WI38 (cell line): ENCODE measurements around the gene CDR2.

Experiments
- H3K4me3 ChIP-seq: 2 replicates; pipeline ENCODE4 v1.5.1; 2011; ENCODE audit warnings: low read depth, mild to moderate bottlenecking, control low read depth, low read length
- CTCF ChIP-seq: IDR thresholded peaks from 2 replicates; pipeline ENCODE4 v1.5.1; 2012; ENCODE audit warnings: low read depth, mild to moderate bottlenecking, control low read depth, low read length

CDR2 gene

GRCh38 chr16:22380529-22380928 lies 6.1 kb upstream of the CDR2 start:
- H3K4me3 ChIP-seq, result no peak overlapping the region
- no peak for TF ChIP-seq CTCF

DNA sequence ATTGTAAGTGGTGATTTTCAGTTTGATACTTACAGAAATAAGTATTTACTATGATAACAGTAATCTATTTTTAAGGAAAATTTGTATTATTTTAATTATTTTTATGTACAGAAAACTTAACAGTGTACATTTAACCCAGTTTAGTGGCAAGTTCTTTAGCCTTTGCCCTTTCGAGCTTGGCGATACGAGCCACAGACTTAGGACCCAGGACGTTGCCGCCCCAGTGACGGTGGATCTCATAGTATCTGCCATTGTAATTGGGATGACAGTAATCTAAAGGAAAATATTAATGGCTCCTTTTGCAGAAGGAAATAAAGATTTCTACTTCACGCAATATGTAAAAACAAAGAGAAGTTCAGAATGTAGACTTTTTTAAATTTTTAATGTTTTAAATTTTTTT lies 5.2 kb upstream of the CDR2 start:
- no peak for TF ChIP-seq CTCF
- H3K4me3 ChIP-seq, result no peak overlapping the region

DNA sequence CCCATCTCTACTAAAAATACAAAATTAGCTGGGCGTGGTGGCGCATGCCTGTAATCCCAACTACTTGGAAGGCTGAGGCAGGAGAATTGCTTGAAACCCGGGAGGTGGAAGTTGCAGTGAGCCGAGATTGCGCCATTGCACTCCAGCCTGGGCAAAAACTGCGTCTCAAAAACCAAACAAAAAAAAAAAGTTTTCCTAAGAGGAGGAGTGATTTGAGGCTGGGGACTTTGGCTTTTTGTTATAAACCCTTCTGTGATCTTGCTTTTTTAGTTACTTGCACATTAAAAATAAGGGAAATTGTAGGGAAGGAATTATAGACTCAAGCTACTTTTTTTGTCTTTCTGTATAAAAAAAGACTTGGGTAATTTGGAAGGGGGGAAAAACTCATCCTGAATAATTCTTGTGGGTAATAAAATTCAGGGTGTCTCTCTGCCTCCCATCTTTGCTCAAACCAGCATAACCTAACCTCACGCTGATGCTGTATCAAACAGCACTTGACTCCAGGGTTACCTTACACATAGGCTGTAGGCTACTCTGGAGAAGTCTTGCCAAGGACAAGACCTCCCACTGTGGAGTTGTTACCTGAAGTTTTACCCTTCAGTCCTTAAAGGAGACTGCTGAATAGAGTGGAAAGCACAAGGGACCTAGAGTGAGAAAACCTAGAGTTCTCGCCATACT lies 1.7 kb upstream of the CDR2 start:
- TF ChIP-seq CTCF, result no peak
- H3K4me3 ChIP-seq, result no peak overlapping the region

GRCh38 chr16:22375117-22375962 lies 921 bp upstream of the CDR2 start:
- H3K4me3 ChIP-seq, result peak overlapping the region; percentile 89
- no peak for TF ChIP-seq CTCF

- no peak for TF ChIP-seq CTCF
- peak overlapping the region; percentile 89 for H3K4me3 ChIP-seq
Observed at GRCh38 chr16:22373662-22374310, 633 bp downstream of the CDR2 start.

DNA sequence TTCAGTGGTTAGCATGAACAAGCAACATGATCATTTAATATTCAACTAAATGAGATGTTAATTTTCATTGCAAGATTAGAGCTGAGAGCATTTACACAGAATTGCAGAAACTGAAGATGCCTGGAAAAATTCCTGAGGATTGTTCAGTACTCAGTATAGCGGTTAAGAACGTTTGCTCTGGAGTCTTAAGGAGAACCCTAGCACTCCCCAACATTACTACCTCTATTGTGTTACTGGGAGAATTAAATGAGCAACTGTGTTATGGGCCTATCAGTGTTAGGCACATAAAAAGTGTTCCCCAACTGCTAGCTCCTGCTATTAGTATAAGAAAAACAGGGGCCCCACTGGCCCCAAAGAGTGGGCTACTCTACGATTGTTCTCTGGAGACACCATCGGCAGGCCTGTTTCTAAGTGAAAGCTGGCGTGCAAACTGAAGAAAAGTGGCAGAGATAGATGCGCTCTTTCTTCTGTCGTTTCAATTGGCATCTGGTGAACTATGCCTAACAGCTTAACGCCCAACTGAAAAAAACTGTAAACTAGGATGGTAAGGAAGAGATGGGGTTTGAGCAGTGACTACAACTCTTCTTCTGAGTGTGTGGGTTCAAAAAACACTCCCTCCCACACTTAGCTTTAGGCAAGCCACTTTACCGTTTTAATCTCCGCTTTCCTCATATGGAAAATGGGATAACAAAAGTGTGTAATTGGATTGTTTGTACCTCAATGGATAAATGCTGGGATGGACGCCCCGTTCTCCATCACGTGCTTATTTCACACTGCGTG lies 1.3 kb downstream of the CDR2 start:
- peak overlapping the region; percentile 89 for H3K4me3 ChIP-seq
- TF ChIP-seq CTCF, result no peak
